Hepatic stellate cell (primary cell): Measurements from ENCODE around the gene BIN2.
A peak's percentile ranks its signal among the peaks of the same experiment; 100 is the strongest.

Experiments
- DNase-seq: peaks from one replicate; pipeline ENCODE4 v3.0.0; 2011; ENCODE audit warnings: low spot score

The BIN2 gene

DNA sequence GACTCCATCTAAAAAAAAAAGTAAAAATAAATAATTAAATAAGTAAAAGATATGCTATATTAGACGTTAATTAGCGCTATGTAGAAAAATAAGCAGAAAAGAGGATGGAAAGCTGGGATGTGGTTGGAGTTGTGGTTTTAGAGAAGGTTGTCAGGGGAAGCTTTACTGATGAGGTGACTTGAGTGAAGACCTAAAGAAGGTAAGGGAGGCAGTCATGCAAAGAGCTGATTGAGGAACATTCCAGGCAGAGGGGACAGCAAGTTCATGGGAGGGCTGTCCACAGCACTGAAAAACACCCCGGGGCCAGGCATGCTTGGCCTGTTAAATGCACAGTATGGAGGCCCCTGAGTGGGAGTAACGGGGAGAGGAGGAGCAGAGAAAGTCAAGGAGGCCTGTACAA lies 69.4 kb downstream of the BIN2 start:
- no peak for DNase-seq

DNA sequence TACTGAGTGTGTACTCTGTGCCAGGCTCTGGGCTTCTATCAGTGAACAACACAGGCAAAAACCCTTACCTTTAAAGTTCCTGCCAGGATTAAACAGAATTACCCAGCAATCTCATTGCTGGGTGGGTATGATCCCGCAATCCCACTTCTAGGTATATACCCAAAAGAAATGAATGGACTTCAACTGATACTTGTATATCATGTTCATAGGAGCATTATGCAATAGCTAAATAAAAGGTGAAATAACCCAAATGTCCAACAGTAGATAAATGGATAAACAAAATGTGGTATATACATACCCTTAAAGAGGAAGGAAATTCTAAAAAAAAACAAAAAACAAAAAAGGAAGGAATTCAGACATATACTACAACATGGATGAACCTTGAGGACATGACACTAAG lies 70.7 kb downstream of the BIN2 start:
- no peak for DNase-seq

- no peak for DNase-seq
Measured at GRCh38 chr12:51247523-51248206, 76.3 kb downstream of the BIN2 start.

GRCh38 chr12:51246254-51246853 lies 77.6 kb downstream of the BIN2 start:
- peak; percentile 61 for DNase-seq

- DNase-seq, result no peak
Measured at GRCh38 chr12:51245476-51246253, 78.3 kb downstream of the BIN2 start.

DNA sequence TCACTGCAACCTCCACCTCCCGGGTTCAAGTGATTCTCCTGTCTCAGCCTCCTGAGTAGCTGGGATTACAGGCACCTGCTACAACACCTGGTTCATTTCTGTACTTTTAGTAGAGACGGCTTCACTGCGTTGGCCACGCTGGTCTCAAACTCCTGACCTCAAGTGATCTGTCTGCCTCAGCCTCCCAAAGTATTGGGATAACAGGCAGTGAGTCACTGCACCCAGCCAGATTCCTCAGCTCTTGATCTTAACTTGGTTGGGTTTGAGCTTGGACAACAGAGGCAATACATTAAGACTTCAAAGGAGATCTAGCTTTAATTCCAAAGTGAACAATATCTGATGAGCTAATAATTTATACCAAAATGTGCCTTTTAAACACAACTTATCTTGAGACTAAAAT lies 79.7 kb downstream of the BIN2 start:
- no peak for DNase-seq

GRCh38 chr12:51242876-51243275 lies 81.1 kb downstream of the BIN2 start:
- no peak for DNase-seq

DNA sequence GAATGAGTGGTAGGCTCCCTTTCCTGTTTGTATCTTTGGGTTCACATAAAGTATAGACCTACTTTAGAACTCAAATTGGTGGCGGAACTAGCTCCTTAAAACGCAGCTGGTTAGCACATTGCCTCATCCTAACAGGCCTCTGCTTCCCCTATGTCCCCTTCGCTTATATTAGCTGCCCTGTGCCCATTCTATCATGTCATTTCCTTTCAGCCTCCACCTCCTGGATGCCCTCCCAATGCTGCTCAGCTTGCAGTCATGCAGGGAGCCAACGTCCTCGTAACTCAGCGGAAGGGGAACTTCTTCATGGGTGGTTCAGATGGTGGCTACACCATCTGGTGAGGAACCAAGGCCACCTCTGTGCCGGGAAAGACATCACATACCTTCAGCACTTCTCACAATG lies 81.9 kb downstream of the BIN2 start:
- no peak for DNase-seq

DNA sequence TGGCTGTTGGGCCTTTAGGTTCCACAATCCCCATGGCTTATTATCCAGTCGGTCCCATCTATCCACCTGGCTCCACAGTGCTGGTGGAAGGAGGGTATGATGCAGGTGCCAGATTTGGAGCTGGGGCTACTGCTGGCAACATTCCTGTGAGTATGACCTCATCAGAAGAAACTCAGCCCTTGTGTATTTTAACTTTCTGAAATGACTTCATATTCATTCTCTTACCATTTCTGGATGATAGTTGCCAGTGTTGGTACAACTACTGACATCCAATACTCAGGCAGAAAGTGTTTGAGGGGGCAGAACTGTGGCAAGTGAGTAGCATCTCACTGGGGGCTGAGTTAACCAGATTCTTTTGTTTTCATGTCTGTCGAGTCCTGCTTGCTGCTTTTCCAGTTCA lies 83.0 kb downstream of the BIN2 start:
- peak; percentile 45 for DNase-seq

- peak; percentile 98 for DNase-seq
Measured at GRCh38 chr12:51238510-51239334, 85.3 kb downstream of the BIN2 start, which contains the start of gene DAZAP2. DAZAP2 (plus strand) TSS chr12:51238826; CDS start chr12:51238908, 82 bp downstream.

DNA sequence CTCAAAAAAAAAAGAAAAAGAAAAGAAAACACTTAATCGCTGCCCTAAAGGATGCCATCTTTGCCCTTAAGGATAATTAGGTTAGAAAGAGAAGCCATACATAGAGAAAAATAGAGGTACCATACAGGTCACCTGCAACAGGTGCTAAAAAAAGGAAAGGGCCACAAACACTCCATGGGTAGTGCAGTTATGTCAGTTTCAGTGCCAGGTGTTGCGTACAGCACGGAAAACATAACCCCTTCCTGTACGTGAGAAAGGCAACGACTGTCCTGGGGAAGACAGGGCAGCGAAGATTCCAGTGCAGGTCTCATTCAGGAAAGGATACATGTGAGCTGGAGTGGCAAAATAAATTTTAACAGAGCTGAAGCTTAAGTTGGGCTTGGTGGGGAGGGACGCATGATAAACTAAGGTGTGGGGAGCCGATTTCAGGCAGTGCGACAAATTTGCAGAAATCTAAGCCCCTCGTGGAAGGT lies 85.9 kb downstream of the BIN2 start:
- DNase-seq, result no peak

DNA sequence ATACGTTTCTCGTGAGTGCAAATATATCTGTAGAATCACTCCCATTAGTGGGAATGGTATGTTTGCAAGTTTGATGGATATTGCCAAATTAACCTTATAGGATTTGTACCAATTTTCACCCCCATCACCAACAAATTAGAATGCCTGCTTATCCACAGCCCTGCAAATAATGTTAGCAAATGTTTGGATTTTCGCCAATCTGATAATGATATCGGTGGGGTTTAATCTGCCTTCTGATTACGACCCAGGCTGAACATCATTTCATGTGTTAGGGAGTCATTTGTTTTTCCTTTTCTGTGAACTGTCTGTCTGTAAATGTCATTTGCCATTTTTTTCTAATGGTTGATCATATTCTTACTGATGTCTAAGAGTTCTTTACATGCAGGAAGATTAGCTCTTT lies 89.4 kb downstream of the BIN2 start:
- no peak for DNase-seq

- no peak for DNase-seq
Measured at GRCh38 chr12:51232642-51233041, 91.3 kb downstream of the BIN2 start.
